GM23248 (cell line): Measurements from ENCODE around the gene CASQ2. TPM values are rescaled to one million over a fixed set of nuclear protein-coding genes. Genes with fewer than 3 reads are reported as not detected.

Experiments used
- DNase-seq: peaks from one replicate; pipeline ENCODE4 v3.0.0-alpha.2; 2015
- H2AFZ ChIP-seq: fragments of 200-600 bp; sonication (generic); 2 replicates; pipeline ENCODE4 v1.6.1; 2016; ENCODE audit warnings: antibody characterized with exemption
- H3F3A ChIP-seq: fragments of 200-600 bp; sonication (generic); 2 replicates; pipeline ENCODE4 v1.6.1; 2016; ENCODE audit warnings: mild to moderate bottlenecking, antibody characterized with exemption, mixed run types; ENCODE audit not compliant: insufficient read depth
- H3K27ac ChIP-seq: fragments of 200-600 bp; sonication (generic); 2 replicates; pipeline ENCODE4 v1.5.1; 2016; ENCODE audit warnings: mild to moderate bottlenecking
- H3K27me3 ChIP-seq: fragments of 200-600 bp; sonication (generic); replicated peaks from 2 replicates; pipeline ENCODE4 v1.6.1; 2016; ENCODE audit warnings: mild to moderate bottlenecking; ENCODE audit not compliant: insufficient read depth
- H3K36me3 ChIP-seq: fragments of 200-600 bp; sonication (generic); 2 replicates; pipeline ENCODE4 v1.6.1; 2016; ENCODE audit warnings: low read depth, mild to moderate bottlenecking
- H3K4me1 ChIP-seq: fragments of 200-600 bp; sonication (generic); 2 replicates; pipeline ENCODE4 v1.6.1; 2016; ENCODE audit warnings: mild to moderate bottlenecking; ENCODE audit not compliant: insufficient read depth
- H3K4me2 ChIP-seq: fragments of 200-600 bp; sonication (generic); one replicate; pipeline ENCODE4 v1.6.1; 2016; ENCODE audit warnings: mild to moderate bottlenecking; ENCODE audit not compliant: unreplicated experiment
- H3K4me3 ChIP-seq: fragments of 200-600 bp; sonication (generic); 2 replicates; pipeline ENCODE4 v1.5.1; 2016; ENCODE audit warnings: mild to moderate bottlenecking
- H3K79me2 ChIP-seq: fragments of 200-600 bp; sonication (generic); 2 replicates; pipeline ENCODE4 v1.6.1; 2016; ENCODE audit warnings: mild to moderate bottlenecking; ENCODE audit not compliant: insufficient read depth
- H3K9ac ChIP-seq: fragments of 200-600 bp; sonication (generic); 2 replicates; pipeline ENCODE4 v1.6.1; 2016; ENCODE audit warnings: mild to moderate bottlenecking
- H3K9me2 ChIP-seq: fragments of 200-600 bp; sonication (generic); 2 replicates; pipeline ENCODE4 v1.6.1; 2016; ENCODE audit warnings: mixed run types, mild to moderate bottlenecking, moderate library complexity; ENCODE audit not compliant: insufficient read depth
- H3K9me3 ChIP-seq: fragments of 200-600 bp; sonication (generic); one replicate; pipeline ENCODE4 v1.6.1; 2017; ENCODE audit warnings: low read depth
- H4K20me1 ChIP-seq: fragments of 200-600 bp; sonication (generic); 2 replicates; pipeline ENCODE4 v1.6.0; 2016; ENCODE audit not compliant: insufficient read depth
- EZH2 ChIP-seq: fragments of 200-600 bp; sonication (generic); IDR thresholded peaks from 2 replicates; pipeline ENCODE4 v1.6.1; 2018; ENCODE audit warnings: antibody characterized with exemption, mild to moderate bottlenecking; ENCODE audit not compliant: insufficient read depth, poor library complexity, severe bottlenecking
- EZH2phosphoT487 ChIP-seq: fragments of 200-600 bp; sonication (generic); IDR thresholded peaks from 2 replicates; pipeline ENCODE4 v1.6.1; 2018; ENCODE audit warnings: antibody characterized with exemption, moderate library complexity, mild to moderate bottlenecking, low read depth; ENCODE audit not compliant: insufficient read depth
- WGBS, 2 experiments: methylation state at CpG; one replicate each; pipeline ENCODE4 v1.1.6; 2015 to 2017; ENCODE audit warnings: low lambda C conversion rate in 2 of 2, low coverage in 1 of 2; ENCODE audit errors: missing lambda C conversion rate in 2 of 2; 5-methylcytosine and 5-hydroxymethylcytosine counted together
- in situ Hi-C: fragments of 300-500 bp; cut with MboI; formaldehyde crosslinking; loops from 2 replicates; pipeline ENCODE4 v1.15.0; 2020
- polyA plus RNA-seq: library from polyadenylated mRNA; unstranded; fragments of >200 nt; fragmentation: Nextera tagmentation; extraction: Ambion mirVana; gene quantifications from 2 replicates; pipeline ENCODE4 v1.2.1, GENCODE V29; 2016
- total RNA-seq: library from RNA; depleted of rRNA; stranded (reverse); fragments of >200 nt; shearing (Covaris generic); gene quantifications from 2 replicates; pipeline ENCODE4 v1.2.3, GENCODE V29; 2014; rRNA removed

The CASQ2 gene
- total and polyA plus RNA-seq, 2 experiments from 2014 or later: not detected

GRCh38 chr1:115654125-115654524 lies 114.4 kb downstream of the CASQ2 start:
- DNase-seq: no peak
- in situ Hi-C loops: no loop called here
- no peaks in the 10 kb centered on the region for H3F3A ChIP-seq
- H3K9me2 ChIP-seq: no peaks in the 10 kb centered on the region
- 95 to 100% methylated on average over 3 of the region's 3 CpGs for WGBS, 2 experiments
- no peak overlapping the region for H2AFZ ChIP-seq
- no peaks in the 10 kb centered on the region; the same call in 1 of the 2 replicates for H3K36me3 ChIP-seq
- H3K27me3 ChIP-seq: no peaks in the 10 kb centered on the region
- H3K9me3 ChIP-seq: no peaks in the 10 kb centered on the region
- no peak overlapping the region for H3K4me3 ChIP-seq
- H3K4me2 ChIP-seq: no peak overlapping the region
- H4K20me1 ChIP-seq: 0 out of 2 replicates have a peak, but pooled peaks cover 7% of the 10 kb centered on the region
- peaks cover 40% of the 10 kb centered on the region for H3K79me2 ChIP-seq
- TF ChIP-seq EZH2phosphoT487 (no peak), EZH2 (no peak)
- no peak overlapping the region for H3K9ac ChIP-seq
- H3K27ac ChIP-seq: no peak overlapping the region
- no peaks in the 10 kb centered on the region for H3K4me1 ChIP-seq

DNA sequence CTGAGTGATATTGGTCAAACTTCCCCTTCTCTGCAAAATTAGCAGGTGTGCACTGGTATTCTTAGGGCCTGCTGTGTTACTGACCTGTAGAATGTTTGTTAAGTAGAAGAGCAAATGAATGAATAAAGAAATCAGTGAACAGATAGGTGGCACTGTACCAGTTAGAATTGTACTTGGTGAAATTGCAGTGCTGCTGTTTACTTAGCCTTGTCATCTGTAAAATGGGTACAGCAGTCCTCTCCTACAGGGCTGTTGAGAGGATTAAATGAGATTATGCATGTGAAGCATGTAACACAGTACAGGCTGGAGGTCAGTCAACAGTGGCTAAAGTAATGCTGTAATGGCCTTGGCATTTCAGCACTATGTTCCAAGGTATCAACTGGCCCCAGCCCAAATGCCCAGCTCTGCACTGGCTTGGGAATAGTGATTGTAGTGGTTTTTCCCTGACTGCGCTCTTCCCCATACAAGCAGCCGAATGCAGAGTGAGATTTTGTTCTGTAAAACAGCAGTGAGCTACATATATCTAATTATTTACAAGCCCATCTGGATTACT lies 116.2 kb downstream of the CASQ2 start:
- 94 to 97% methylated on average over 2 of the region's 2 CpGs for WGBS, 2 experiments
- Histone ChIP-seq H3K79me2 (peaks cover 54% of the 10 kb centered on the region), H3K4me1 (no peaks in the 10 kb centered on the region)

GRCh38 chr1:115651391-115651790 lies 117.1 kb downstream of the CASQ2 start:
- 97% methylated on average over 8 of the region's 8 CpGs for WGBS, 2 experiments

More for the DNA sequence above, 116.2 kb downstream of the CASQ2 start:
- H4K20me1 ChIP-seq: 0 out of 2 replicates have a peak, but pooled peaks cover 8% of the 10 kb centered on the region
- H3K4me3 ChIP-seq: no peak overlapping the region
- no peak overlapping the region for H3K4me2 ChIP-seq
- no peaks in the 10 kb centered on the region for H3K27me3 ChIP-seq
- no peak overlapping the region for H3K9ac ChIP-seq
- no peaks in the 10 kb centered on the region for H3K9me2 ChIP-seq
- no peak overlapping the region for H3K27ac ChIP-seq
- in situ Hi-C loops: no loop called here
- H3F3A ChIP-seq: no peaks in the 10 kb centered on the region
- no peak for DNase-seq
- no peak overlapping the region for H2AFZ ChIP-seq
- TF ChIP-seq EZH2: no peak
- TF ChIP-seq EZH2phosphoT487: no peak
- H3K9me3 ChIP-seq: no peaks in the 10 kb centered on the region
- H3K36me3 ChIP-seq: no peaks in the 10 kb centered on the region; the same call in 1 of the 2 replicates

DNA sequence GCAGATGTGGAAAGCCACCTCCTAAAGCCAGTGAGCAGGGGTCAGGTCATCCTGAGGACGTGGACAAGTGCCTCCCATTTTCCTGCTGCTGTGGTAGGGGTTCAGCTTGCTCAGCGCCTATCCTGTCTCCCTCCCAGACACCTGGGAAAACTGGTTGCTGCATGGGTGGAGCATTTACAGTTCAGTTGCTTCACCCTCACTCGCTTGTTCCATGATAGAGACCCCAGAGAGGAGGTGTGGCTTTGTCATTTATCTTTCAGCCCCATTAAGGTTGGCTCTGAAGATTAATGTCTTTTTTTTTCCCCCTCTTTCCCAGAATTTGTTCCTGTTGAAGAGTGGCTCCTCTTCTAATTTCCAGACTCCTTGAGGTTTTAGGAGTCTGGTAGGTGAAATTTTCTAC lies 117.6 kb downstream of the CASQ2 start:
- in situ Hi-C loops: no loop called here
- peaks cover 56% of the 10 kb centered on the region for H3K79me2 ChIP-seq

More at GRCh38 chr1:115651391-115651790, 117.1 kb downstream of the CASQ2 start:
- no peak for DNase-seq
- H3K4me2 ChIP-seq: no peak overlapping the region
- TF ChIP-seq EZH2phosphoT487: no peak
- no peak overlapping the region for H3K27ac ChIP-seq
- 0 out of 2 replicates have a peak, but pooled peaks cover 8% of the 10 kb centered on the region for H4K20me1 ChIP-seq
- no peak overlapping the region for H3K9ac ChIP-seq
- H3K27me3 ChIP-seq: no peaks in the 10 kb centered on the region
- H3K79me2 ChIP-seq: peaks cover 54% of the 10 kb centered on the region
- no peaks in the 10 kb centered on the region; the same call in 1 of the 2 replicates for H3K36me3 ChIP-seq
- in situ Hi-C loops: no loop called here
- H3K9me2 ChIP-seq: no peaks in the 10 kb centered on the region
- no peak overlapping the region for H3K4me3 ChIP-seq
- no peak overlapping the region for H2AFZ ChIP-seq
- H3F3A ChIP-seq: no peaks in the 10 kb centered on the region
- H3K9me3 ChIP-seq: no peaks in the 10 kb centered on the region
- no peaks in the 10 kb centered on the region for H3K4me1 ChIP-seq

More for the DNA sequence above, 117.6 kb downstream of the CASQ2 start:
- H3K9me3 ChIP-seq: no peaks in the 10 kb centered on the region
- H3K9me2 ChIP-seq: no peaks in the 10 kb centered on the region
- no peak for DNase-seq
- no peak for TF ChIP-seq EZH2
- no peak for TF ChIP-seq EZH2phosphoT487
- no peak overlapping the region for H3K9ac ChIP-seq
- H3K36me3 ChIP-seq: no peaks in the 10 kb centered on the region; the same call in 1 of the 2 replicates
- H4K20me1 ChIP-seq: 0 out of 2 replicates have a peak, but pooled peaks cover 8% of the 10 kb centered on the region
- no peak overlapping the region for H3K4me3 ChIP-seq
- no peak overlapping the region for H2AFZ ChIP-seq
- H3K4me2 ChIP-seq: no peak overlapping the region
- no peak overlapping the region for H3K27ac ChIP-seq
- no peaks in the 10 kb centered on the region for H3K27me3 ChIP-seq
- 96 to 97% methylated on average over 3 of the region's 3 CpGs for WGBS, 2 experiments
- no peaks in the 10 kb centered on the region for H3K4me1 ChIP-seq
- H3F3A ChIP-seq: no peaks in the 10 kb centered on the region

Other genes starting within 250 kb of the CASQ2 start
- 11.7 and 12.9 TPM in 2 replicates for gene VANGL1, start 126.7 kb downstream of the CASQ2 start, total RNA-seq
- 13.8 and 14.7 TPM in 2 replicates for gene VANGL1, start 126.7 kb downstream of the CASQ2 start, polyA plus RNA-seq
- not detected in 2 replicates for gene NHLH2, start 72.4 kb upstream of the CASQ2 start, total RNA-seq
- gene NHLH2, start 72.4 kb upstream of the CASQ2 start, polyA plus RNA-seq: 0.08 TPM in 1 of 2 replicates, not detected in the other
- 14.7 and 15.0 TPM in 2 replicates for gene SLC22A15, start 207.8 kb upstream of the CASQ2 start, total RNA-seq
- gene SLC22A15, start 207.8 kb upstream of the CASQ2 start, polyA plus RNA-seq: 5.7 and 6.3 TPM in 2 replicates